Pancreas (tissue), 10 donors: ENCODE data around the gene ATP1B2. TPM values are rescaled to one million over a fixed set of nuclear protein-coding genes. Genes with fewer than 3 reads are reported as not detected.

Experiments used
- ATAC-seq, 4 donors: fragments of 200-7000 bp; cut with Tn5 transposase; one replicate each; pipeline versions ENCODE4 v1.8.0 to v1.9.1; 2020; ENCODE audit warnings: mild to moderate bottlenecking in 4 of 4, moderate library complexity in 4 of 4
- DNase-seq, 6 donors: peaks; one replicate each; pipeline ENCODE4 v3.0.0-alpha.2; 2020
- FAIRE-seq: peaks from 2 replicates; lab custom pipeline; 2012; peaks lifted over from hg19 to GRCh38; lab: Jason Lieb, UNC
- H3K27ac ChIP-seq, 4 donors: fragments of 200-600 bp; sonication (generic); 1 replicate in 3 of 4; 2 replicates in 1 of 4; pipeline versions ENCODE4 v1.5.0 to v1.8.0; 2020
- H3K27me3 ChIP-seq, 4 donors: fragments of 200-600 bp; one replicate each; pipeline ENCODE4 v1.8.0; 2021
- H3K36me3 ChIP-seq, 3 donors: fragments of 200-600 bp; sonication (generic) in 1 of 3; one replicate each; pipeline versions ENCODE4 v1.5.0 to v1.8.0; 2020 to 2021
- H3K4me1 ChIP-seq, 3 donors: fragments of 200-600 bp; one replicate each; pipeline ENCODE4 v1.8.0; 2021
- H3K4me3 ChIP-seq, 4 donors: fragments of 200-600 bp; sonication (generic) in 2 of 4; one replicate each; pipeline versions ENCODE4 v1.5.0 to v1.8.0; 2020 to 2021
- H3K9me3 ChIP-seq, 4 donors: fragments of 200-600 bp; one replicate each; pipeline ENCODE4 v1.8.0; 2021
- CTCF ChIP-seq, 4 donors: fragments of 200-600 bp; sonication (generic) in 3 of 4; IDR thresholded peaks; one replicate each; pipeline versions ENCODE4 v1.5.0 to v1.8.0; 2021; ENCODE audit warnings: antibody characterized with exemption in 4 of 4
- WGBS, 2 donors: extraction: QIAGEN DNeasy Blood & Tissue Kit; methylation state at CpG; one replicate each; pipeline ENCODE4 v1.1.7; 2013; 5-methylcytosine and 5-hydroxymethylcytosine counted together
- intact Hi-C, 3 donors: fragments of 100-400 bp; cut with DNase I; formaldehyde crosslinking; loops; one replicate each; pipeline versions ENCODE4 v1.11.1 to v1.14.2; 2022
- polyA plus RNA-seq, 2 donors: library from polyadenylated mRNA; stranded (reverse); fragments of 200-250 nt; gene quantifications; one replicate each; pipeline ENCODE4 v1.2.3, GENCODE V29; 2013
- total RNA-seq, 6 donors: library from RNA; stranded (reverse); fragmentation: NEBNext Ultra II Directional in 4 of 6; extraction: Animal tissue kit (Norgen Biotek cat#: 25700) in 4 of 6; gene quantifications; one replicate each; pipeline versions ENCODE4 v1.2.1 to v1.2.4, GENCODE V29; 2021 to 2023
- donor health status: healthy with polysubstance abuse.
- donor health status: DM: no; HTN: no; CAD: no; lungs with moderate emphysema.
- donor health status: DM: no; HTN: no; CAD: no.
- donor health status: control.
- donor health status: control.
- donor health status: Bipolar disorder and iron deficiency.
- donor health status: DM: yes; HTN: yes; CAD: no.
- donor health status: DM: no; HTN: no; CAD: no.
- donor health status: DM: no; HTN: no; CAD: no.
- donor health status: DM: yes; HTN: yes; CAD: no.

ATP1B2 gene
- total and polyA plus RNA-seq, 8 donors, result 0.79 to 6.7 (median 1.3) TPM

- no peaks in the 10 kb centered on the region for H3K36me3 ChIP-seq
- no peak for TF ChIP-seq CTCF (IDR thresholded peaks at IDR 0.05)
- H3K27me3 ChIP-seq, result peaks cover 0 to 12% (median 0%) of the 10 kb centered on the region in 4 donors
- ATAC-seq (no peak), FAIRE-seq (no peak), DNase-seq (peak in 1 of 6 donors; percentile 54)
- H3K9me3 ChIP-seq, result no peaks in the 10 kb centered on the region
- no peak overlapping the region for H3K27ac ChIP-seq
- no peaks in the 10 kb centered on the region for H3K4me1 ChIP-seq
- no peak overlapping the region for H3K4me3 ChIP-seq
- 93 to 96% methylated on average over 13 of the region's 13 CpGs for WGBS, 2 donors
- intact Hi-C loops, result no loop called here
Measured at GRCh38 chr17:7702776-7703175, 52.0 kb downstream of the ATP1B2 start.

GRCh38 chr17:7703584-7704479 is 53.1 kb downstream of the ATP1B2 start:
- Histone ChIP-seq H3K9me3 (no peaks in the 10 kb centered on the region), H3K27ac (no peak overlapping the region), H3K4me3 (no peak overlapping the region), H3K27me3 (peaks cover 0 to 12% (median 0%) of the 10 kb centered on the region in 4 donors), H3K4me1 (no peaks in the 10 kb centered on the region), H3K36me3 (no peaks in the 10 kb centered on the region)
- DNase-seq (peak in 4 of 6 donors; percentile 21 to 42 (median 32)), FAIRE-seq (no peak), ATAC-seq (peak; percentile 46 to 67 (median 56))
- no peak for TF ChIP-seq CTCF (IDR thresholded peaks at IDR 0.05)
- 27 to 31% methylated on average over 24 of the region's 24 CpGs for WGBS, 2 donors
- intact Hi-C loops, result no loop called here

- WGBS, 2 donors, result 2% methylated on average over 26 to 41 of the region's 45 CpGs
- peaks cover 0 to 12% (median 0%) of the 10 kb centered on the region in 4 donors for H3K27me3 ChIP-seq
- intact Hi-C loops, result no loop called here
- peak in 1 of 6 donors; percentile 49 for DNase-seq
- no peaks in the 10 kb centered on the region for H3K9me3 ChIP-seq
- H3K27ac ChIP-seq, result no peak within 1 kb of the TSS
- TF ChIP-seq CTCF (IDR thresholded peaks at IDR 0.05), result no peak
- no peaks in the 10 kb centered on the region for H3K36me3 ChIP-seq
- no peak for FAIRE-seq
- ATAC-seq, result peak; percentile 51 to 77 (median 76)
- no peaks in the 10 kb centered on the region for H3K4me1 ChIP-seq
- peak within 1 kb of the TSS; percentile 4 to 53 (median 30) for H3K4me3 ChIP-seq
Measured at GRCh38 chr17:7704601-7705268, 54.0 kb downstream of the ATP1B2 start, which contains the start of gene EFNB3. TSS of gene EFNB3 (plus strand) at chr17:7705202. CDS start at chr17:7705599, 397 bp downstream.

- ATAC-seq (peak in 2 of 4 donors; percentile 11 to 20), DNase-seq (no peak), FAIRE-seq (no peak)
- TF ChIP-seq CTCF (IDR thresholded peaks at IDR 0.05), result no peak
- Histone ChIP-seq H3K27ac (no peak overlapping the region), H3K4me3 (peak overlapping the region in 3 of 4 donors; percentile 23 to 53 (median 36)), H3K4me1 (no peaks in the 10 kb centered on the region), H3K36me3 (no peaks in the 10 kb centered on the region), H3K9me3 (no peaks in the 10 kb centered on the region), H3K27me3 (peaks cover 0 to 12% (median 0%) of the 10 kb centered on the region in 4 donors)
- intact Hi-C loops, result no loop called here
- 9 to 15% methylated on average over 32 to 50 of the region's 50 CpGs for WGBS, 2 donors
Measured at GRCh38 chr17:7705269-7706255, 54.8 kb downstream of the ATP1B2 start.
